Measurements from ENCODE around the gene EMX2.

EMX2 gene

DNA sequence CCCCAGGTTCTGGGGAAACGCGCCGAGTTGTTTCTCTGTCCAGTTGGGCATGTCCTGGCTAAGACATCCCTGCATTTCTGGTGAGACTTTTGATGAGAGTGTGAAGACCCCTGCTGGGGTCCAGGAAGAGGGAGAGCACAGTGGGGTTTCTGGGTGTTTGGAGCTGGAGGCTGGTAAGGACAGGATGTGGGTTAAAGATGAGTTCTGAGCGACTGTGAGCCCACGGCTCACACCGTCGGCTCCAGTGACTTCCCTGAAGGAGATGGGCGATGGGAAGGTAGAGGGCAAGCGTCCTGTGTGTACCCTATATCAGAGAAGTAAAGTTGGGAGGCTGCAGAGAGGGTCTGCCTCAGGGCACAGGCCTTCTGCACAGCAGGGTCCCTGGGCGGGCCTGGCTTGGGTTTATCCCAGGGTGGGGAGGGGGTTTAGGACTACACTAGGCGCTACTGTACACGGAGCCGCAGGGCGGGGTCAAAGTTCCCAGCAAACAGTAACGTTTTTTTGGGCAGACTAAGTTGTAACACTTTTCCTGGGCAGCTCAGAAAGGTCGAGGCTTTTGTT is 3.6 kb downstream of the EMX2 start:
- H3K4me3 ChIP-seq (ENCODE audit: low read depth, low read length) = peak overlapping the region; percentile 94
- ChIA-PET CTCF (interaction anchor here (1.2 to 2.6 kb wide), 3 partner anchors 9 to 697 kb away, joined by 3 to 12 read pairs (median 4); no protein-coding TSS in a partner anchor), POLR2A (interaction anchor here (1.3 to 2.5 kb wide), 2 partner anchors 63 to 104 kb away, joined by 4 to 7 read pairs; no protein-coding TSS in a partner anchor)
- DNase-seq (ENCODE audit: low read depth, low spot score) = no peak
- TF ChIP-seq, protein P1, sequence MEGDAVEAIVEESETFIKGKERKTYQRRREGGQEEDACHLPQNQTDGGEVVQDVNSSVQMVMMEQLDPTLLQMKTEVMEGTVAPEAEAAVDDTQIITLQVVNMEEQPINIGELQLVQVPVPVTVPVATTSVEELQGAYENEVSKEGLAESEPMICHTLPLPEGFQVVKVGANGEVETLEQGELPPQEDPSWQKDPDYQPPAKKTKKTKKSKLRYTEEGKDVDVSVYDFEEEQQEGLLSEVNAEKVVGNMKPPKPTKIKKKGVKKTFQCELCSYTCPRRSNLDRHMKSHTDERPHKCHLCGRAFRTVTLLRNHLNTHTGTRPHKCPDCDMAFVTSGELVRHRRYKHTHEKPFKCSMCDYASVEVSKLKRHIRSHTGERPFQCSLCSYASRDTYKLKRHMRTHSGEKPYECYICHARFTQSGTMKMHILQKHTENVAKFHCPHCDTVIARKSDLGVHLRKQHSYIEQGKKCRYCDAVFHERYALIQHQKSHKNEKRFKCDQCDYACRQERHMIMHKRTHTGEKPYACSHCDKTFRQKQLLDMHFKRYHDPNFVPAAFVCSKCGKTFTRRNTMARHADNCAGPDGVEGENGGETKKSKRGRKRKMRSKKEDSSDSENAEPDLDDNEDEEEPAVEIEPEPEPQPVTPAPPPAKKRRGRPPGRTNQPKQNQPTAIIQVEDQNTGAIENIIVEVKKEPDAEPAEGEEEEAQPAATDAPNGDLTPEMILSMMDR (IDR thresholded peaks at IDR 0.05; ENCODE audit: insufficient read depth, low read length, missing control alignments) = no peak

DNA sequence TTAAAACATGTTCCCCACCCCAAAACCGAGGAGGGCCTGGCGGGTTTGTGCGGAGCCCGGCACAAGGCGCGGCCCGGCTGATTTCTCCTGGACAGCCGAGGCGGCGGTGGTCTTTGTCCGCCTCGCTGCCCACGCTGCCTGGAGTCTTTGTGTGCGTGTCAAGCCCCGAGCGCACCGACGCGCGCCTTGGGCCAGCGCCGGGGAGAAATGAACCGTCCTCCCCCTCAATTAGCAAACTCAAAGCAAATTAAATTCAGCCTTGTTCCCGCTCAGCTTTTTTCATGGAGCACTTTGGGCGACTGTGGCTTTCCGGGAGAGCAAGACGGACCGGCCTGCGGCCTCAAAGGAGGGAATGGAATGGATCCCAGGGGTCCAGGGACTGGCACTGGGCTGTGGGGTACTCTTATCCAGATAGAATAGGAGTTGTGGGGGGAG is 4.1 kb downstream of the EMX2 start:
- DNase-seq (ENCODE audit: low read depth, low spot score) = no peak
- TF ChIP-seq, protein P1 (IDR thresholded peaks at IDR 0.05; ENCODE audit: insufficient read depth, low read length, missing control alignments) = no peak
- CTCF ChIA-PET = interaction anchor here (1.2 to 2.6 kb wide), 3 partner anchors 10 to 696 kb away, joined by 3 to 12 read pairs (median 4); no protein-coding TSS in a partner anchor
- POLR2A ChIA-PET = interaction anchor here (1.3 to 2.5 kb wide), 2 partner anchors 62 to 104 kb away, joined by 4 to 7 read pairs; no protein-coding TSS in a partner anchor
- H3K4me3 ChIP-seq (ENCODE audit: low read depth, low read length) = peak overlapping the region; percentile 94

DNA sequence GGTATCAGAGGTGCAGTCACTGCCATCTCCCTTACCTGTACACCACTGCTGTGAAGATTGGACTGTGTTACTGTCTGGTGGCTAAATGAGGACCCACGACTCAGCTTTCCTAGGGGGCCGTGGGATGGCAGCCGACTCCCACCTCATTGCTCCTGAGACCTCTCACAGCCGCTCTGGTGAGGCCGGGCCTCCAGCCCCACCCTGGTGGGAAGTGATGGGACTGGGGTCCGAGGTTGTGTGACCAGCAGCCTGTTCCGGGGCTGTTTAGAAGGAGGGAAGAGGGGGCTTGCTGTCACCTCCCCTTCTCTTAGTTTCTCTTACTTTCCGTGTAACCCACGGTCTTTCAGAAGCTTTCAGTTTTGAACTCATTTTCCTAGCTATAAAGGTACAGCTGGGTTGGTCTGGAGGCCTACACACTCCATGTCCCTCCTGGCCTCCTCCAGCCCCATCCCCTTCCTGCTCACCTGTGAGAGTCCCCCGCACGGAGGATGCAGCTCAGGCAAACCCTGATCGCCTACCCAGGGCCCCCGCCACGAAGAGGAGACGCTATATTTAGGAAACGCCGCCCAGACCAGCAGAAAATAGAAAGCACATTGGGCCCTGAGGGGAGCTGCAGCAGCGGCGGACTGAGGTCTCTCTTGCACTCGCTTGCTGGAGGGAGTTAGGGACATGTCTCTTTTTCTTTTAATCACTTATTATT is 4.6 kb downstream of the EMX2 start:
- TF ChIP-seq, protein P1 (IDR thresholded peaks at IDR 0.05; ENCODE audit: insufficient read depth, low read length, missing control alignments) = no peak
- ChIA-PET CTCF (interaction anchor here (1.0 to 2.6 kb wide), 2 partner anchors 10 to 12 kb away, joined by 3 to 12 read pairs; no protein-coding TSS in a partner anchor), POLR2A (interaction anchor here (1.1 to 2.5 kb wide), 3 partner anchors 62 to 105 kb away, joined by 4 to 7 read pairs (median 4); no protein-coding TSS in a partner anchor)
- peak overlapping the region; percentile 94 for H3K4me3 ChIP-seq (ENCODE audit: low read depth, low read length)
- DNase-seq (ENCODE audit: low read depth, low spot score) = no peak

DNA sequence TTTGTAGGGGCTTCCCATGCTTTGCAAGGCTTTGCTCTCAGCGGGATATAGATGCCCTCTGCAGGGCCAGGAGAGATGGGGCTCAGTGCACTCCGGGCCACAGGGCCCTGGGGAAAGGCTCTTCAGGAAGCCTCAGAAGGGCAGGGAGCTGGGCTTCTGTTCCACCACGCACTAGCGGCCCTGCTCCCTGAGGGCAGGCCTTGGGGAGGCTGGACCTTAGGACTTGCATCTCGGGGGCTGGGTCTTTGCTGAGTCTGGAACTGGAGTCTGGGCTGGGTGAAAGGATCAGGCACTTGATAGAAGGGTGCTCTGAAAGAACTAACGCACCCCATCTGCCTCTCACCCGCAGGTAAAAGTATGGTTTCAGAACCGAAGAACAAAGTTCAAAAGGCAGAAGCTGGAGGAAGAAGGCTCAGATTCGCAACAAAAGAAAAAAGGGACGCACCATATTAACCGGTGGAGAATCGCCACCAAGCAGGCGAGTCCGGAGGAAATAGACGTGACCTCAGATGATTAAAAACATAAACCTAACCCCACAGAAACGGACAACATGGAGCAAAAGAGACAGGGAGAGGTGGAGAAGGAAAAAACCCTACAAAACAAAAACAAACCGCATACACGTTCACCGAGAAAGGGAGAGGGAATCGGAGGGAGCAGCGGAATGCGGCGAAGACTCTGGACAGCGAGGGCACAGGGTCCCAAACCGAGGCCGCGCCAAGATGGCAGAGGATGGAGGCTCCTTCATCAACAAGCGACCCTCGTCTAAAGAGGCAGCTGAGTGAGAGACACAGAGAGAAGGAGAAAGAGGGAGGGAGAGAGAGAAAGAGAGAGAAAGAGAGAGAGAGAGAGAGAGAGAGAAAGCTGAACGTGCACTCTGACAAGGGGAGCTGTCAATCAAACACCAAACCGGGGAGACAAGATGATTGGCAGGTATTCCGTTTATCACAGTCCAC is 5.4 kb downstream of the EMX2 start:
- ChIA-PET POLR2A (interaction anchor here (1.1 kb wide), 1 partner anchor 86 kb away, joined by 4 read pairs; no protein-coding TSS in a partner anchor), CTCF (interaction anchor here (1.0 to 2.6 kb wide), 2 partner anchors 11 to 13 kb away, joined by 3 to 12 read pairs; no protein-coding TSS in a partner anchor)
- no peak for DNase-seq (ENCODE audit: low read depth, low spot score)
- peak overlapping the region; percentile 94 for H3K4me3 ChIP-seq (ENCODE audit: low read depth, low read length)
- TF ChIP-seq, protein P1 (IDR thresholded peaks at IDR 0.05; ENCODE audit: insufficient read depth, low read length, missing control alignments) = no peak

DNA sequence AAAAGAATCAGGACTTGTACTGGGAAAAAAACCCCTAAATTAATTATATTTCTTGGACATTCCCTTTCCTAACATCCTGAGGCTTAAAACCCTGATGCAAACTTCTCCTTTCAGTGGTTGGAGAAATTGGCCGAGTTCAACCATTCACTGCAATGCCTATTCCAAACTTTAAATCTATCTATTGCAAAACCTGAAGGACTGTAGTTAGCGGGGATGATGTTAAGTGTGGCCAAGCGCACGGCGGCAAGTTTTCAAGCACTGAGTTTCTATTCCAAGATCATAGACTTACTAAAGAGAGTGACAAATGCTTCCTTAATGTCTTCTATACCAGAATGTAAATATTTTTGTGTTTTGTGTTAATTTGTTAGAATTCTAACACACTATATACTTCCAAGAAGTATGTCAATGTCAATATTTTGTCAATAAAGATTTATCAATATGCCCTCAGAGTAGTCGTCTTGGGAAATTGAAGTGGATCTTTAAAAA is 6.6 kb downstream of the EMX2 start:
- ChIA-PET POLR2A (no interaction called here), CTCF (no interaction called here)
- DNase-seq (ENCODE audit: low read depth, low spot score) = no peak
- TF ChIP-seq, protein P1 (IDR thresholded peaks at IDR 0.05; ENCODE audit: insufficient read depth, low read length, missing control alignments) = no peak
- no peak overlapping the region for H3K4me3 ChIP-seq (ENCODE audit: low read depth, low read length)

All from AG04449 (cell line).